ENCODE results near the gene CD164L2.

GRCh38 chr1:27429029-27429425 is 45.9 kb upstream of the CD164L2 start:
- TF ChIP-seq EZH2 (IDR thresholded peaks at IDR 0.05; ENCODE audit: insufficient read depth, low read length), result no peak
- TF ChIP-seq, protein P1, sequence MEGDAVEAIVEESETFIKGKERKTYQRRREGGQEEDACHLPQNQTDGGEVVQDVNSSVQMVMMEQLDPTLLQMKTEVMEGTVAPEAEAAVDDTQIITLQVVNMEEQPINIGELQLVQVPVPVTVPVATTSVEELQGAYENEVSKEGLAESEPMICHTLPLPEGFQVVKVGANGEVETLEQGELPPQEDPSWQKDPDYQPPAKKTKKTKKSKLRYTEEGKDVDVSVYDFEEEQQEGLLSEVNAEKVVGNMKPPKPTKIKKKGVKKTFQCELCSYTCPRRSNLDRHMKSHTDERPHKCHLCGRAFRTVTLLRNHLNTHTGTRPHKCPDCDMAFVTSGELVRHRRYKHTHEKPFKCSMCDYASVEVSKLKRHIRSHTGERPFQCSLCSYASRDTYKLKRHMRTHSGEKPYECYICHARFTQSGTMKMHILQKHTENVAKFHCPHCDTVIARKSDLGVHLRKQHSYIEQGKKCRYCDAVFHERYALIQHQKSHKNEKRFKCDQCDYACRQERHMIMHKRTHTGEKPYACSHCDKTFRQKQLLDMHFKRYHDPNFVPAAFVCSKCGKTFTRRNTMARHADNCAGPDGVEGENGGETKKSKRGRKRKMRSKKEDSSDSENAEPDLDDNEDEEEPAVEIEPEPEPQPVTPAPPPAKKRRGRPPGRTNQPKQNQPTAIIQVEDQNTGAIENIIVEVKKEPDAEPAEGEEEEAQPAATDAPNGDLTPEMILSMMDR (IDR thresholded peaks at IDR 0.05; ENCODE audit: insufficient read depth, low read depth, low read length), result no peak

Data from astrocyte (in vitro differentiated cells and primary cell).